PC-9 (cell line): ENCODE measurements around the gene CFAP91. TPM values are rescaled to one million over a fixed set of nuclear protein-coding genes. Genes with fewer than 3 reads are reported as not detected.

ENCODE experiments used
- BruUV-seq: library from RNA; stranded (reverse); fragments of 400-500 nt; replicated peaks from 2 replicates; lab custom pipeline; 2021; lab: Mats Ljungman, UMichigan
- CTCF ChIA-PET: fragments of 300-600 bp; sonication (Branson Sonifier 250); formaldehyde crosslinking; loops from one replicate; lab custom pipeline; 2022; ENCODE audit warnings: antibody characterized with exemption; lab: Charles Lee
- POLR2A ChIA-PET: fragments of 300-600 bp; sonication (Branson Sonifier 250); formaldehyde crosslinking; loops from one replicate; lab custom pipeline; 2022; ENCODE audit warnings: antibody characterized with exemption; ENCODE audit not compliant: unreplicated experiment; lab: Charles Lee
- DNase-seq, 2 experiments: peaks; one replicate each; pipeline versions ENCODE4 v3.0.0 to v3.0.0-alpha.2; 2015 to 2022; ENCODE audit warnings: mixed read lengths in 1 of 2
- H2AFZ ChIP-seq: fragments of 200-600 bp; sonication (generic); 2 replicates; pipeline ENCODE4 v1.8.1; 2017; ENCODE audit warnings: antibody characterized with exemption
- H3F3A ChIP-seq: fragments of 200-600 bp; sonication (generic); 2 replicates; pipeline ENCODE4 v1.8.1; 2017; ENCODE audit warnings: antibody characterized with exemption, mild to moderate bottlenecking, low read depth; ENCODE audit not compliant: insufficient read depth
- H3K27ac ChIP-seq: fragments of 200-600 bp; sonication (generic); 2 replicates; pipeline ENCODE4 v1.6.1; 2016; ENCODE audit warnings: mixed run types
- H3K27me3 ChIP-seq: fragments of 200-600 bp; sonication (generic); 2 replicates; pipeline ENCODE4 v1.6.1; 2016; ENCODE audit warnings: low read depth, mixed run types; ENCODE audit not compliant: insufficient read depth
- H3K36me3 ChIP-seq: fragments of 200-600 bp; sonication (generic); 2 replicates; pipeline ENCODE4 v1.6.1; 2016; ENCODE audit warnings: low read depth, mixed run types
- H3K4me1 ChIP-seq: fragments of 200-600 bp; sonication (generic); replicated peaks from 2 replicates; pipeline ENCODE4 v1.6.1; 2016; ENCODE audit warnings: mixed run types; ENCODE audit not compliant: insufficient read depth
- H3K4me2 ChIP-seq: fragments of 200-600 bp; sonication (generic); 2 replicates; pipeline ENCODE4 v1.6.1; 2017; ENCODE audit warnings: mixed run types
- H3K4me3 ChIP-seq: fragments of 200-600 bp; sonication (generic); 2 replicates; pipeline ENCODE4 v1.6.1; 2016; ENCODE audit warnings: mixed run types
- H3K79me2 ChIP-seq: fragments of 200-600 bp; sonication (generic); 2 replicates; pipeline ENCODE4 v1.6.1; 2017; ENCODE audit warnings: low read depth, mixed run types
- H3K9me2 ChIP-seq: fragments of 200-600 bp; sonication (generic); 2 replicates; pipeline ENCODE4 v1.8.1; 2017; ENCODE audit warnings: mild to moderate bottlenecking; ENCODE audit not compliant: insufficient read depth
- H3K9me3 ChIP-seq: fragments of 200-600 bp; sonication (generic); 2 replicates; pipeline ENCODE4 v1.8.1; 2016; ENCODE audit warnings: low read depth; ENCODE audit not compliant: insufficient read depth
- H4K20me1 ChIP-seq: fragments of 200-600 bp; sonication (generic); 2 replicates; pipeline ENCODE4 v1.8.1; 2017; ENCODE audit not compliant: insufficient read depth
- EZH2 ChIP-seq: fragments of 200-600 bp; sonication (generic); IDR thresholded peaks from 2 replicates; pipeline ENCODE4 v1.8.0; 2017; ENCODE audit warnings: antibody characterized with exemption, low read depth
- intact Hi-C: fragments of 100-400 bp; cut with micrococcal nuclease; formaldehyde crosslinking; loops from one replicate; pipeline ENCODE4 v1.10.0; 2022; ENCODE audit not compliant: unreplicated experiment
- total RNA-seq: library from RNA; stranded (reverse); gene quantifications from 2 replicates; pipeline ENCODE4 v1.2.3, GENCODE V29; 2021
- TF ChIP-seq, protein P1 (sequence below): fragments of 200-600 bp; sonication (generic); conservative IDR thresholded peaks from 2 replicates; pipeline ENCODE4 v1.6.1; 2017; ENCODE audit warnings: mixed run types, antibody characterized with exemption, mild to moderate bottlenecking, moderate library complexity

Gene CFAP91
- total RNA-seq, 1 experiment from 2014 or later: 1.2 TPM

DNA sequence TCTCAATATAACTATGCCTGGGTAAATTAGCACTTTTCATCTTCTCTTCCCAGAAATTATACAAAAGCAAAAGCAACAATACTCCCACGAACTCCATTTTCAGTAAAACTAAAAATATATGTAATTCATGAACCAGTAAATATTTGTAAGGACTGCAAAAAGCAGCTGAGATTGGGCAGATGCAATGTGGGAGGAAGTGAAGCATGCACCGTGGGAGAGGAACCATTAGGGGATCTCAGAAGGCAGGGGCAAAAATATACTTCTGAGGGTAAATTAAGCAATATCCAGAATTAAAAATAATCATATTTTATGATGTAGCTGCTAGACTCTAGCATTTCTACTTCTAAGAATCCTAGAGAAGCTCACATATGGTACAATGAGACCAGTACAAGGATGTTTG lies 20.2 kb downstream of the CFAP91 start:
- no peaks in the 10 kb centered on the region for H3K36me3 ChIP-seq
- H4K20me1 ChIP-seq: no peaks in the 10 kb centered on the region
- H3F3A ChIP-seq: no peaks in the 10 kb centered on the region
- H3K27me3 ChIP-seq: no peaks in the 10 kb centered on the region
- no peak overlapping the region for H3K4me3 ChIP-seq
- DNase-seq: no peak
- intact Hi-C loops: no loop called here
- no peaks in the 10 kb centered on the region for H3K4me1 ChIP-seq
- BruUV-seq: no TSS peak
- no peaks in the 10 kb centered on the region for H3K79me2 ChIP-seq
- H3K9me3 ChIP-seq: no peaks in the 10 kb centered on the region
- H3K4me2 ChIP-seq: no peak overlapping the region
- no peak overlapping the region for H3K27ac ChIP-seq
- ChIA-PET CTCF (no interaction called here), POLR2A (no interaction called here)
- no peaks in the 10 kb centered on the region for H3K9me2 ChIP-seq
- TF ChIP-seq, protein P1, sequence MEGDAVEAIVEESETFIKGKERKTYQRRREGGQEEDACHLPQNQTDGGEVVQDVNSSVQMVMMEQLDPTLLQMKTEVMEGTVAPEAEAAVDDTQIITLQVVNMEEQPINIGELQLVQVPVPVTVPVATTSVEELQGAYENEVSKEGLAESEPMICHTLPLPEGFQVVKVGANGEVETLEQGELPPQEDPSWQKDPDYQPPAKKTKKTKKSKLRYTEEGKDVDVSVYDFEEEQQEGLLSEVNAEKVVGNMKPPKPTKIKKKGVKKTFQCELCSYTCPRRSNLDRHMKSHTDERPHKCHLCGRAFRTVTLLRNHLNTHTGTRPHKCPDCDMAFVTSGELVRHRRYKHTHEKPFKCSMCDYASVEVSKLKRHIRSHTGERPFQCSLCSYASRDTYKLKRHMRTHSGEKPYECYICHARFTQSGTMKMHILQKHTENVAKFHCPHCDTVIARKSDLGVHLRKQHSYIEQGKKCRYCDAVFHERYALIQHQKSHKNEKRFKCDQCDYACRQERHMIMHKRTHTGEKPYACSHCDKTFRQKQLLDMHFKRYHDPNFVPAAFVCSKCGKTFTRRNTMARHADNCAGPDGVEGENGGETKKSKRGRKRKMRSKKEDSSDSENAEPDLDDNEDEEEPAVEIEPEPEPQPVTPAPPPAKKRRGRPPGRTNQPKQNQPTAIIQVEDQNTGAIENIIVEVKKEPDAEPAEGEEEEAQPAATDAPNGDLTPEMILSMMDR: no peak
- no peak for TF ChIP-seq EZH2
- H2AFZ ChIP-seq: no peak overlapping the region

DNA sequence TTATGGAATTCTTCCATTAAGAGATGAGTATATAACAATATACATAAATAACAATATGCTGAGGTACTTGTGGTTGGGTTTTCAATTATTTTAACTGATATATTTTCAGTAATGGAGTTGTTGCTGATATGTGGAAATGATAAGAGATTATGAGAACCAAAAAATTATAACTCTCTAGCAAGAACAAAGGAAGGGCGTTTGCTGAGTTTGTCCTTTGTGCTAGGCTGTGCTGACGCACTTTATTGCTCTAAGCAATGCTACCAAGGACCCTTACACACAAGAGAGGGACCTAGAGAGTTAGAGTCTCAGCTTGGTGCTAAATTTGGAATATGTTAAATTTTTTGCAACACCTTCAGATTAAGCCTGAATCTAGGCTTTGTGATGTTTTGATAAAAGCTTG lies 24.1 kb downstream of the CFAP91 start:
- TF ChIP-seq, protein P1: no peak
- no peak for TF ChIP-seq EZH2
- no peak overlapping the region for H3K4me2 ChIP-seq
- intact Hi-C loops: no loop called here
- CTCF ChIA-PET: no interaction called here
- POLR2A ChIA-PET: no interaction called here
- no peaks in the 10 kb centered on the region for H3K36me3 ChIP-seq
- no peaks in the 10 kb centered on the region for H4K20me1 ChIP-seq
- no peak for DNase-seq
- no peaks in the 10 kb centered on the region for H3K79me2 ChIP-seq
- BruUV-seq: no TSS peak
- H3K4me3 ChIP-seq: no peak overlapping the region
- H3K9me3 ChIP-seq: no peaks in the 10 kb centered on the region
- no peaks in the 10 kb centered on the region for H3K4me1 ChIP-seq
- no peaks in the 10 kb centered on the region for H3K27me3 ChIP-seq
- H3K27ac ChIP-seq: no peak overlapping the region
- no peaks in the 10 kb centered on the region for H3K9me2 ChIP-seq
- H2AFZ ChIP-seq: no peak overlapping the region
- no peaks in the 10 kb centered on the region for H3F3A ChIP-seq

DNA sequence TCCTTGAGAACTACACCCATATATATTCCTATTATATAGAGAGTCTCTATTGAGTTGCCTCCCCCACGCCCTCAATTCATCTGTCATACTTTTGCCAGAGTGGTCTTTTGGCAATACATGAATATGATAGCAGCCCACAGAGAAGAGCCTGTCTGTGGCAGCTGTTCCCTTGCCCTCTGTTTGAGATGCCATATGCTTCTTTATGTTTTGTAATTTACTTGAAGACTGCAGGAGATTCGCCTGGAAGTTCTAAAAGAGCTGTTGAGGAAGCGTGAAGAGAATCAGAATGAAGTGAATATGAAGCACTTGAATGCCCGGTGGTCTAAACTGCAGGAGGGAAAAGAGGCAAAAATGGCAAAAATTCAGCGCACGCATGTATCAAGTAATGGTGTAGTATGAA lies 27.2 kb downstream of the CFAP91 start:
- Histone ChIP-seq H3K36me3 (no peaks in the 10 kb centered on the region), H3K27me3 (no peaks in the 10 kb centered on the region), H3K9me3 (no peaks in the 10 kb centered on the region), H3K27ac (no peak overlapping the region), H4K20me1 (no peaks in the 10 kb centered on the region), H3K4me3 (no peak overlapping the region), H2AFZ (no peak overlapping the region), H3K4me1 (no peaks in the 10 kb centered on the region), H3K4me2 (no peak overlapping the region), H3K9me2 (no peaks in the 10 kb centered on the region), H3K79me2 (no peaks in the 10 kb centered on the region), H3F3A (no peaks in the 10 kb centered on the region)
- TF ChIP-seq, protein P1: no peak
- TF ChIP-seq EZH2: no peak
- POLR2A ChIA-PET: no interaction called here
- intact Hi-C loops: no loop called here
- no peak for DNase-seq
- CTCF ChIA-PET: no interaction called here
- no TSS peak for BruUV-seq
